Activated B cell treated with CpG ODN at 0.5 μM for 24 hours (primary cell): ENCODE measurements around the gene GPR68. TPM values are rescaled to one million over a fixed set of nuclear protein-coding genes. Genes with fewer than 3 reads are reported as not detected.

Experiments used
- ATAC-seq: fragments of 200-7000 bp; cut with Tn5 transposase; one replicate; pipeline ENCODE4 v1.10.0; 2021; ENCODE audit warnings: low read depth, mild to moderate bottlenecking, moderate library complexity
- CTCF ChIA-PET: fragments of 350-600 bp; sonication (Branson Sonifier 250); formaldehyde crosslinking; loops from one replicate; lab custom pipeline; 2021; ENCODE audit warnings: antibody characterized with exemption; lab: Charles Lee
- POLR2A ChIA-PET: fragments of 350-600 bp; sonication (Branson Sonifier 250); formaldehyde crosslinking; loops from one replicate; lab custom pipeline; 2021; ENCODE audit warnings: antibody characterized with exemption; lab: Charles Lee
- DNase-seq: peaks from one replicate; pipeline ENCODE4 v3.0.0; 2022
- H3K27ac Mint-ChIP-seq: one replicate; pipeline ENCODE4 v1.8.0; 2020; ENCODE audit warnings: mixed read lengths
- H3K27me3 Mint-ChIP-seq: one replicate; pipeline ENCODE4 v1.8.0; 2021; ENCODE audit warnings: mixed read lengths
- H3K36me3 Mint-ChIP-seq: one replicate; pipeline ENCODE4 v1.8.0; 2021; ENCODE audit warnings: low read depth, mixed read lengths
- H3K4me1 Mint-ChIP-seq: one replicate; pipeline ENCODE4 v1.8.0; 2021; ENCODE audit warnings: mixed read lengths
- H3K4me3 Mint-ChIP-seq: one replicate; pipeline ENCODE4 v1.8.0; 2020; ENCODE audit warnings: mild to moderate bottlenecking, mixed read lengths
- H3K9me3 Mint-ChIP-seq: one replicate; pipeline ENCODE4 v1.8.0; 2020; ENCODE audit warnings: mixed read lengths
- CTCF ChIP-seq: fragments of 200-600 bp; IDR thresholded peaks from one replicate; pipeline ENCODE4 v1.8.0; 2022; ENCODE audit warnings: antibody characterized with exemption, mild to moderate bottlenecking
- intact Hi-C: fragments of 100-400 bp; cut with micrococcal nuclease; formaldehyde crosslinking; loops from one replicate; pipeline ENCODE4 v1.15.1; 2024
- total RNA-seq: library from RNA; stranded (reverse); gene quantifications from 2 replicates; pipeline ENCODE4 v1.2.3, GENCODE V29; 2022

GPR68 gene
- total RNA-seq, 1 donor from 2014 or later: 1.8 TPM

GRCh38 chr14:91193069-91193468 lies 51.4 kb downstream of the GPR68 start:
- intact Hi-C loops: no loop called here
- no peak for TF ChIP-seq CTCF
- Mint-ChIP-seq H3K27me3 (no peaks in the 10 kb centered on the region), H3K4me1 (no peaks in the 10 kb centered on the region), H3K9me3 (no peaks in the 10 kb centered on the region), H3K36me3 (peaks cover 75% of the 10 kb centered on the region), H3K27ac (no peak overlapping the region), H3K4me3 (no peak overlapping the region)
- DNase-seq (no peak), ATAC-seq (no peak)
- CTCF ChIA-PET: interaction anchor here (1.6 kb wide), 1 partner anchor 290 kb away, joined by 4 read pairs; no protein-coding TSS in a partner anchor
- POLR2A ChIA-PET: no interaction called here

GRCh38 chr14:91190853-91191252 lies 53.7 kb downstream of the GPR68 start:
- H3K27ac Mint-ChIP-seq: no peak overlapping the region
- no peaks in the 10 kb centered on the region for H3K27me3 Mint-ChIP-seq
- ChIA-PET POLR2A (no interaction called here), CTCF (no interaction called here)
- peaks cover 76% of the 10 kb centered on the region for H3K36me3 Mint-ChIP-seq
- H3K4me1 Mint-ChIP-seq: no peaks in the 10 kb centered on the region
- no peak overlapping the region for H3K4me3 Mint-ChIP-seq
- DNase-seq (no peak), ATAC-seq (no peak)
- no peaks in the 10 kb centered on the region for H3K9me3 Mint-ChIP-seq
- TF ChIP-seq CTCF: no peak
- intact Hi-C loops: no loop called here

DNA sequence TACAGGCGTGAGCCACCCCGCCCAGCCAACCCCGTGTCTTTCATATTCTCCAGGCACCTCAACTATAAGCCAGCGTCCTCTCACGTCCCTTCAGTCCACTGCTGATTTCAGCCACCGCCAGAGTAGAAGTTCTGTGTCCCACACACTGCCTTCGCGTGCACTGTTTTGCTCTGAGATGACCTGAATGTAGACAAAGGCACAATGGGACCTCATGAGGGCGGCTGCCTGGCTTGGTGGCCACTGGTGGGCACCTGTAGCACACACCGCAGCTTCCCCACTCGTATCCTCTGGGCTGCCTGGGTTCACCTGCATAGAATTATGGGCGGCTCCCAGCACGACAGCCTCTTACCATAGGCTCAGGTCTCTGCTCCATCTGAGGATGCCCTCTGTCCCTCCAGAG lies 57.2 kb downstream of the GPR68 start:
- ChIA-PET CTCF (no interaction called here), POLR2A (no interaction called here)
- no peak for ATAC-seq
- Mint-ChIP-seq H3K27ac (no peak overlapping the region), H3K4me1 (no peaks in the 10 kb centered on the region), H3K9me3 (no peaks in the 10 kb centered on the region), H3K4me3 (no peak overlapping the region), H3K27me3 (no peaks in the 10 kb centered on the region), H3K36me3 (peaks cover 77% of the 10 kb centered on the region)
- DNase-seq: no peak
- TF ChIP-seq CTCF: no peak
- intact Hi-C loops: no loop called here

- H3K27me3 Mint-ChIP-seq: no peaks in the 10 kb centered on the region
- ChIA-PET POLR2A (no interaction called here), CTCF (no interaction called here)
- no peaks in the 10 kb centered on the region for H3K4me1 Mint-ChIP-seq
- DNase-seq (no peak), ATAC-seq (no peak)
- H3K4me3 Mint-ChIP-seq: no peak overlapping the region
- H3K9me3 Mint-ChIP-seq: no peaks in the 10 kb centered on the region
- H3K27ac Mint-ChIP-seq: no peak overlapping the region
- intact Hi-C loops: no loop called here
- peaks cover 74% of the 10 kb centered on the region for H3K36me3 Mint-ChIP-seq
- TF ChIP-seq CTCF: no peak
Measured at GRCh38 chr14:91186515-91187066, 57.9 kb downstream of the GPR68 start.

- peaks cover 74% of the 10 kb centered on the region for H3K36me3 Mint-ChIP-seq
- TF ChIP-seq CTCF: no peak
- DNase-seq: no peak
- ATAC-seq: no peak
- H3K9me3 Mint-ChIP-seq: no peaks in the 10 kb centered on the region
- no peaks in the 10 kb centered on the region for H3K27me3 Mint-ChIP-seq
- ChIA-PET POLR2A (interaction anchor here (0.6 kb wide), 1 partner anchor 211 kb away, joined by 4 read pairs; no protein-coding TSS in a partner anchor), CTCF (no interaction called here)
- H3K4me1 Mint-ChIP-seq: no peaks in the 10 kb centered on the region
- no peak overlapping the region for H3K27ac Mint-ChIP-seq
- no peak overlapping the region for H3K4me3 Mint-ChIP-seq
- intact Hi-C loops: no loop called here
Measured at GRCh38 chr14:91185721-91186120, 58.8 kb downstream of the GPR68 start.
